Endothelial cell of umbilical vein (primary cell): ENCODE results near the gene CBL. TPM values are rescaled to one million over a fixed set of nuclear protein-coding genes. Genes with fewer than 3 reads are reported as not detected.

Experiments used
- BruUV-seq: library from RNA; stranded (reverse); fragments of 400-500 nt; replicated peaks from 2 replicates; lab custom pipeline; 2021; lab: Mats Ljungman, UMichigan
- CTCF ChIA-PET: fragments of 300-600, 350-600 bp; sonication (Branson Sonifier 250); formaldehyde crosslinking; loops from one replicate; lab custom pipeline; 2021; ENCODE audit warnings: antibody characterized with exemption, inconsistent platforms; lab: Charles Lee
- POLR2A ChIA-PET: fragments of 300-600, 350-600 bp; sonication (Branson Sonifier 250); formaldehyde crosslinking; loops from one replicate; lab custom pipeline; 2021; ENCODE audit warnings: antibody characterized with exemption, inconsistent platforms; lab: Charles Lee
- DNase-seq: peaks from one replicate; pipeline ENCODE4 v3.0.0-alpha.2; 2011; ENCODE audit warnings: low read depth, low spot score
- FAIRE-seq: peaks from 2 replicates; lab custom pipeline; 2011; peaks lifted over from hg19 to GRCh38; lab: Jason Lieb, UNC
- H2AFZ ChIP-seq: 2 replicates; pipeline ENCODE4 v1.6.0; 2012; ENCODE audit warnings: low read depth, low read length, control low read depth, inconsistent platforms
- H3K27ac ChIP-seq: 2 replicates; pipeline ENCODE4 v1.5.1; 2011; ENCODE audit warnings: low read depth, mild to moderate bottlenecking, control low read depth, low read length, moderate library complexity; ENCODE audit not compliant: insufficient read depth
- H3K27me3 ChIP-seq, 2 experiments: 2 replicates each; pipeline versions ENCODE4 v1.6.0 to v1.6.1; 2011; ENCODE audit warnings: low read length in 2 of 2, mixed read lengths in 1 of 2; ENCODE audit not compliant: control insufficient read depth in 2 of 2, insufficient read depth in 2 of 2
- H3K36me3 ChIP-seq, 2 experiments: 2 replicates in 1 of 2; 3 replicates in 1 of 2; pipeline ENCODE4 v1.5.1; 2011; ENCODE audit warnings: low read length in 2 of 2, mild to moderate bottlenecking in 1 of 2, moderate library complexity in 1 of 2; ENCODE audit not compliant: control insufficient read depth in 2 of 2, insufficient read depth in 2 of 2; ENCODE audit errors: extremely low read depth in 1 of 2
- H3K4me1 ChIP-seq: 3 replicates; pipeline ENCODE4 v1.5.1; 2011; ENCODE audit warnings: mild to moderate bottlenecking, low read length; ENCODE audit not compliant: control insufficient read depth, insufficient read depth; ENCODE audit errors: extremely low read depth
- H3K4me2 ChIP-seq: 2 replicates; pipeline ENCODE4 v1.6.1; 2011; ENCODE audit warnings: low read length, control low read depth, mixed read lengths; ENCODE audit not compliant: insufficient read depth
- H3K4me3 ChIP-seq, 3 experiments: fragments of 200-600 bp in 1 of 3; sonication (generic), shearing (Covaris generic) in 1 of 3; replicated peaks in 1 of 3; 2 replicates each; pipeline ENCODE4 v1.5.1; 2011 to 2016; ENCODE audit warnings: control low read depth in 3 of 3, low read length in 3 of 3, mild to moderate bottlenecking in 2 of 3, inconsistent platforms in 1 of 3, low read depth in 1 of 3, moderate library complexity in 1 of 3; ENCODE audit not compliant: insufficient read depth in 1 of 3
- H3K79me2 ChIP-seq: 2 replicates; pipeline ENCODE4 v1.6.0; 2012; ENCODE audit warnings: low read length, inconsistent platforms; ENCODE audit not compliant: control insufficient read depth, insufficient read depth
- H3K9ac ChIP-seq: replicated peaks from 2 replicates; pipeline ENCODE3; 2011; ENCODE audit warnings: low read length, control low read depth; ENCODE audit not compliant: insufficient read depth; ENCODE audit errors: extremely low read depth
- H3K9me1 ChIP-seq: replicated peaks from 3 replicates; pipeline ENCODE4 v1.6.0; 2011; ENCODE audit warnings: mild to moderate bottlenecking, low read length; ENCODE audit not compliant: control insufficient read depth, insufficient read depth; ENCODE audit errors: extremely low read depth
- H3K9me3 ChIP-seq: replicated peaks from 2 replicates; pipeline ENCODE4 v1.5.1; 2012; ENCODE audit warnings: low read length, inconsistent platforms; ENCODE audit not compliant: control insufficient read depth, insufficient read depth
- H4K20me1 ChIP-seq: replicated peaks from 2 replicates; pipeline ENCODE3; 2011; ENCODE audit warnings: mild to moderate bottlenecking, low read length; ENCODE audit not compliant: control insufficient read depth, insufficient read depth; ENCODE audit errors: extremely low read depth
- FOS ChIP-seq: IDR thresholded peaks from 2 replicates; pipeline ENCODE4 v1.6.1; 2011; ENCODE audit warnings: mild to moderate bottlenecking, low read length, moderate library complexity, borderline replicate concordance; ENCODE audit not compliant: insufficient read depth
- GATA2 ChIP-seq: IDR thresholded peaks from 2 replicates; pipeline ENCODE4 v1.7.0; 2011; ENCODE audit warnings: low read depth, mild to moderate bottlenecking, moderate library complexity, mixed read lengths, low read length; ENCODE audit not compliant: insufficient read length, insufficient read depth
- JUN ChIP-seq: IDR thresholded peaks from 2 replicates; pipeline ENCODE4 v1.6.1; 2011; ENCODE audit warnings: borderline replicate concordance, low read depth; ENCODE audit not compliant: insufficient read length, insufficient read depth
- MYC ChIP-seq: IDR thresholded peaks from one replicate; pipeline ENCODE4 v1.6.1; 2011; ENCODE audit warnings: mild to moderate bottlenecking, low read depth, low read length
- POLR2AphosphoS5 ChIP-seq: IDR thresholded peaks from 2 replicates; pipeline ENCODE4 v1.6.1; 2012; ENCODE audit warnings: low read depth, mild to moderate bottlenecking, control low read depth, low read length, moderate library complexity; ENCODE audit not compliant: insufficient read depth
- dilution Hi-C: fragments of 300-500 bp; cut with MboI; formaldehyde crosslinking; loops from one replicate; pipeline ENCODE4 v1.15.0; 2019; ENCODE audit warnings: low sequenced_read_pairs; ENCODE audit not compliant: extremely low pct_ligation_motif_present
- intact Hi-C: fragments of 100-400 bp; cut with micrococcal nuclease; formaldehyde crosslinking; loops from one replicate; pipeline ENCODE4 v1.10.0; 2022
- polyA plus RNA-seq, 4 experiments: library from polyadenylated mRNA; depleted of rRNA in 3 of 4; stranded (reverse) in 3 of 4; unstranded in 1 of 4; fragments of >200 nt; gene quantifications; 2 replicates each; pipeline versions ENCODE4 v1.2.1 to v1.2.3, GENCODE V29; 2011 to 2012; ENCODE audit warnings: missing spikeins in 1 of 4
- total RNA-seq: library from RNA; stranded (reverse); gene quantifications from 2 replicates; pipeline ENCODE4 v1.2.3, GENCODE V29; 2021
- TF ChIP-seq, protein P1 (sequence below): IDR thresholded peaks from 2 replicates; pipeline ENCODE4 v1.6.1; 2011; ENCODE audit not compliant: insufficient read depth, insufficient read length

The CBL gene
- total and polyA plus RNA-seq, 2 donors (not counting 3 experiments of a cell fraction or from before 2014, with no cell fraction given), result 15.5 to 41.5 TPM

DNA sequence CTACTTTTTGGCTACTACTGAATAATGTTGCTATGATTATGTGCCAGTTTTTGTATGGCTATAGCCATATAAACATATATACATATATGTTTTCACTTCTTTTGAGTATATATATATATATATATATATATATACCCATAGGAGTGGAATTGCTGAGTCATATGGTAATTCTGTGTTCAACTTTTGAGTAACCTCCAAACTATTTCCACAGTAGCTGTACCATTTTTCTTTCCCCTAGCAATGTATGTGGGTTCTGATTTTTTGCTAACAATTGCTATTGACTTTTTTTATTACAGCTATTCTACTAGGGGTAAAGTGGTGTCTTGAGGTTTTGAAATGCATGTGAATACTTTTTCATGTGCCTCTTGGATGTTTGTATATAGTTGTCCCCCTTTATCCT, 30.4 kb downstream of the CBL start:
- H3K27ac ChIP-seq, result no peak overlapping the region
- CTCF ChIA-PET, result interaction anchor here (0.6 to 0.7 kb wide), 2 partner anchors 10 to 20 kb away, joined by 3 to 4 read pairs; no protein-coding TSS in a partner anchor
- FAIRE-seq (no peak), DNase-seq (no peak)
- H3K9ac ChIP-seq, result no peak overlapping the region
- dilution Hi-C loops, result no loop called here
- H3K9me3 ChIP-seq, result no peaks in the 10 kb centered on the region
- intact Hi-C loops, result no loop called here
- H3K9me1 ChIP-seq, result no peaks in the 10 kb centered on the region
- H3K4me3 ChIP-seq, result no peak overlapping the region
- H3K4me2 ChIP-seq, result no peak overlapping the region
- no peak overlapping the region for H2AFZ ChIP-seq
- H3K79me2 ChIP-seq, result peaks cover 38% of the 10 kb centered on the region
- peaks cover 1 to 8% of the 10 kb centered on the region in 2 experiments for H3K36me3 ChIP-seq
- BruUV-seq, result no TSS peak
- H3K4me1 ChIP-seq, result no peaks in the 10 kb centered on the region
- no peaks in the 10 kb centered on the region for H3K27me3 ChIP-seq
- H4K20me1 ChIP-seq, result peaks cover 2% of the 10 kb centered on the region
- POLR2A ChIA-PET, result no interaction called here
- TF ChIP-seq POLR2AphosphoS5 (no peak), MYC (no peak)

DNA sequence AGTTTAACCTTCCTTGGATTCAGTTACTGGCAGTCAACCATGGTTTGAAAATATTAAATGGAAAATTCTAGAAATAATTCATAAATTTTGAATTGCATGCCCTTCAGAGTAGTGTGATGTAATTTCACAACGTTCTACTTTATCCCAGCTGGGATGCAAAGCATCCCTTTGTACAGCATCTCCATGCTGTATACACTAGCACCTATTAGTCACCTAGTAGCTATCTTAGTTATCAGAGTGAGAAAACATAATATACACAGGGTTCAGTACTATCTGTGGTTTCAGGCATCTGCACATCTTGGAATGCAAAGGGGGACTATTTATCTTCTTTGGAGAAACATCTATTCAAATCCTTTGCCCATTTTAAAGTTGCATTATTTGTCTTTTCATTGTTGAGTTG, 30.8 kb downstream of the CBL start:
- H4K20me1 ChIP-seq, result peaks cover 2% of the 10 kb centered on the region
- CTCF ChIA-PET, result interaction anchor here (0.6 to 0.7 kb wide), 2 partner anchors 10 to 20 kb away, joined by 3 to 4 read pairs; no protein-coding TSS in a partner anchor
- no TSS peak for BruUV-seq
- FAIRE-seq, result no peak
- dilution Hi-C loops (no loop called here), intact Hi-C loops (no loop called here)
- H3K27me3 ChIP-seq, result no peaks in the 10 kb centered on the region
- no peak overlapping the region for H3K27ac ChIP-seq
- no peak for DNase-seq
- no peaks in the 10 kb centered on the region for H3K9me1 ChIP-seq
- POLR2A ChIA-PET, result no interaction called here
- H2AFZ ChIP-seq, result no peak overlapping the region
- TF ChIP-seq JUN, result no peak
- no peak for TF ChIP-seq POLR2AphosphoS5
- TF ChIP-seq GATA2, result no peak
- TF ChIP-seq, protein P1, sequence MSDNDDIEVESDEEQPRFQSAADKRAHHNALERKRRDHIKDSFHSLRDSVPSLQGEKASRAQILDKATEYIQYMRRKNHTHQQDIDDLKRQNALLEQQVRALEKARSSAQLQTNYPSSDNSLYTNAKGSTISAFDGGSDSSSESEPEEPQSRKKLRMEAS, result no peak
- TF ChIP-seq FOS, result no peak
- no peak overlapping the region for H3K4me3 ChIP-seq
- peaks cover 1 to 8% of the 10 kb centered on the region in 2 experiments for H3K36me3 ChIP-seq
- H3K4me1 ChIP-seq, result no peaks in the 10 kb centered on the region
- H3K9ac ChIP-seq, result no peak overlapping the region
- H3K79me2 ChIP-seq, result peaks cover 36% of the 10 kb centered on the region
- no peaks in the 10 kb centered on the region for H3K9me3 ChIP-seq
- no peak overlapping the region for H3K4me2 ChIP-seq
